ENCODE results near the gene IQCE. TPM values are rescaled to one million over a fixed set of nuclear protein-coding genes. Genes with fewer than 3 reads are reported as not detected.

Gene IQCE
- total RNA-seq, 1 experiment from 2014 or later: 7.6 TPM

DNA sequence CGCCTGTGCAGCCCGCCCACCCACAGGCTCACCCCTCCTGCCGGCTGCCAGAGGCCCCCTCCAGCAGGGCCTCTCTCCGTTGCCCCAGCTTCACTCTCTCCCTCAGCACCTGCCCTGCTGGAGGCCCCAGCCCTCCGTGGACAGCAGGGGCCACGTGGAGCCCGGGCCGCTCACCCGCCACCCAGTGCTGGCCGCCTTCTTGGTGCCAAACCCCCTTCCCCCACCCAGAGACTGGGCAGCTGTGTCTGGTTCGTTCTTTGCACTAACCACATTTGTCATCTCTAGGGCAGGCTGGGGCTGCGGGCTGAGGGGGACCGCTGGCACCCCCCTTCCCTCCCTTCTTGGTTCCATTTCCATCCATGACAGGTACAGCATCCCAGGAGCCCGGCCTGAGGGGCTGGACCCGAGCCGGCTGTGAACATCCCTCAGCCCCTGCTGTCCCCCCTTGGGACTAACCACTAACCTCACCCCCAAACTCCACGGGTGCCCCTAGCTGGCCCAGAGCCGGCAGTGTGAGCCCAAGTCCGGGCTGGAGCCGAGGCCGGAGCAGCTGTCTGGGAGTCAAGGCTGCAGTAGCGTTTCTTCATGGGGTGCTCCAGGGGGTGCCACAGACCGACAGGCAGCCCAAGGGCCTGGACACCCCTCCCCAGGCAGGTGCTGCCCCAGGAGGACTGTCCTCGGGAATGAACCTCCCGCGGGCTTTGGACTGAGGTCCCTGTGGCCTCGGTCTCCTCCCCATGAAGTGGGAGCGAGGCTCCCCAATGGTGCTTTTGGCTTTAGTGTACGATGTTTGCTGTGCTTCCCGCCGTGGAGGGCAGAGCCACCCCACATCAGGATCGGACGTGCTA, 103.7 kb downstream of the IQCE start:
- no peak for DNase-seq (ENCODE audit: low read depth)

DNA sequence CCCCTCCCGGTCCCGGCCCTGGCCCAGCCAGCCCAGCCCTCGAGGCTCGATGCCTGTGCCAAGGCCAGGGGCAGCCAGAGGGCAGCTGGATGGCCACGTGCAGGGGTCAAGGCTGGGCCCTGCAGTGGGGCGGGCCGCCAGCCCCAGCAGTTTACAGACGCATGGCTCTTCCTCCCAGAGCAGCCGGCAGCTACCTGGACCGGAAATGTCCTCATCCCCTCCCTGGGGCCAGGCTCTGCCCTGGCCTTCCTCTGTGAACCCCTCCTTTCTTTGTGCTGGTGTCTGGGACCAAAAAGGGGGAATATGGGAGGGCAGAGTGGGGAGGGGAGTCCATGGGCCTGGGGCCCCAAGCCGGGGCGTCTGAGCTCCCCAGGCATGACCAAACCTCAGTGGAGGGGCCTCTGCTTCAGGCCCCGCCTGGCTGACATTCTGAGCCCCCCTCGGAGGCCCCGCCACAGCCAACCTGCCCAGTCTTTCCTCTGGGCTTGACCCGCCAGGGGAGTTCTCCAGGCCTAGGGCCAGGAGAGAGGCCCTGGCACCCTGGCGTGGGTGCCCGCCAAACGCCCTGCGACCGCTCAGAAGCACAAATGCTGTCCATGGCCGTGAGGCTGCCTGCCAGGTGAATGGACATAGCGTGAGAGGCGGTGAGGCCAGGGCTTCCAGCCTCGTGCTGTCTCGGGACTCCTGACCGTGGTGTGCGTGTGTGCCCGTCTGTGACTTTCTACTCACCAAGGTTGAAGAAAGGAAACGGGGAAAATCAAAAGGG, 104.5 kb downstream of the IQCE start:
- no peak for DNase-seq (ENCODE audit: low read depth)

DNA sequence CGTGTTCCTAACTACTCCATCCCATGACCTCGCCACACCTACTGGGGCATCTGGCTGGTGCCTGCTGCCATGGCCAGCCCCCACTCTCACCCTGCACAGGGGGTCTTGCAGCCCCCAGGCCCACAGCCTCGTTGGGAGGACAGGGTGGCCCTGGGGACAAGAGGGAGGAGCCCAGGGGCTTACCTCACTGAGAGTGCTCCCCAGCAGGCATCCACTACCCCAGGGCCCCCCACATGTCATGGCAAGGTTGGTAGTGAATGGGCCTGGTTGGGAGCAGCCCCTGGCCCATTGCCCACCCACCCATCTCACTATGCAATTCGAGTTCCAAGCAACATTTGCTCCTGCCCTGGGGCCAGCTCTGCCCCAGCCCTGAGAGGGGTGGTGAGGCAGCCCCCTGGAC, 105.2 kb downstream of the IQCE start:
- DNase-seq (ENCODE audit: low read depth): no peak

Other genes starting within 250 kb of the IQCE start
- 10.3 and 20.6 TPM in 2 replicates for gene SNX8, start 244.5 kb upstream of the IQCE start, total RNA-seq (2014; rRNA removed; shearing (Covaris generic))
- gene EIF3B, start 204.2 kb upstream of the IQCE start, total RNA-seq (2014; rRNA removed; shearing (Covaris generic)): 334 and 348 TPM in 2 replicates
- gene CHST12, start 155.4 kb upstream of the IQCE start, total RNA-seq (2014; rRNA removed; shearing (Covaris generic)): 6.3 and 7.6 TPM in 2 replicates
- gene GRIFIN, start 82.6 kb upstream of the IQCE start, total RNA-seq (2014; rRNA removed; shearing (Covaris generic)): not detected in 2 replicates
- 16.1 and 24.2 TPM in 2 replicates for gene LFNG, start 39.2 kb upstream of the IQCE start, total RNA-seq (2014; rRNA removed; shearing (Covaris generic))
- 42.6 and 59.9 TPM in 2 replicates for gene BRAT1, start 3.5 kb upstream of the IQCE start, total RNA-seq (2014; rRNA removed; shearing (Covaris generic))
- 16.5 and 18.3 TPM in 2 replicates for gene TTYH3, start 73.0 kb downstream of the IQCE start, total RNA-seq (2014; rRNA removed; shearing (Covaris generic))
- 0.29 TPM in 1 of 2 replicates, not detected in the other for gene AMZ1, start 129.2 kb downstream of the IQCE start, total RNA-seq (2014; rRNA removed; shearing (Covaris generic))